HEK293 (cell line): Measurements from ENCODE around the gene MYH11.

Experiments used
- CTCF ChIA-PET: fragments of 350-600 bp; formaldehyde crosslinking; extraction: SDS; loops from one replicate; lab custom pipeline; 2021; ENCODE audit warnings: antibody characterized with exemption; lab: Yijun Ruan, JAX
- POLR2A ChIA-PET: fragments of 300-600 bp; formaldehyde crosslinking; extraction: SDS; loops from one replicate; lab custom pipeline; 2020; ENCODE audit warnings: antibody characterized with exemption, inconsistent platforms; lab: Yijun Ruan, JAX
- H3K27ac ChIP-seq: fragments of 200-500 bp; sonication (Bioruptor generic); 2 replicates; pipeline ENCODE4 v1.5.1; 2014; ENCODE audit warnings: low read depth, low read length, control low read depth, inconsistent platforms; ENCODE audit errors: extremely low read depth
- H3K36me3 ChIP-seq, 2 experiments: fragments of 200-500 bp in 1 of 2; sonication (Bioruptor generic) in 1 of 2; 1 replicate in 1 of 2; 2 replicates in 1 of 2; pipeline ENCODE4 v1.5.1; 2014 to 2017; ENCODE audit warnings: inconsistent platforms in 2 of 2, low read length in 2 of 2; ENCODE audit not compliant: control insufficient read depth in 2 of 2, insufficient read depth in 1 of 2
- H3K4me1 ChIP-seq: fragments of 200-500 bp; sonication (Bioruptor generic); 2 replicates; pipeline ENCODE4 v1.5.1; 2014; ENCODE audit warnings: mild to moderate bottlenecking, low read length, inconsistent platforms; ENCODE audit not compliant: control insufficient read depth, insufficient read depth
- H3K4me3 ChIP-seq: 2 replicates; pipeline ENCODE4 v1.5.1; 2011; ENCODE audit warnings: low read depth, mild to moderate bottlenecking, control low read depth, low read length, moderate library complexity
- H3K9me3 ChIP-seq: fragments of 200-500 bp; sonication (Bioruptor generic); 2 replicates; pipeline ENCODE4 v1.5.1; 2014; ENCODE audit warnings: low read depth, low read length, inconsistent platforms; ENCODE audit not compliant: control insufficient read depth, insufficient read depth
- ELK4 ChIP-seq: IDR thresholded peaks from 2 replicates; pipeline ENCODE4 v1.6.1; 2011; ENCODE audit warnings: mild to moderate bottlenecking, low read depth, low read length, borderline replicate concordance
- PATZ1 ChIP-seq: fragments of 450-650 bp; formaldehyde crosslinking; IDR thresholded peaks from 2 replicates; pipeline ENCODE4 v1.5.1; 2016; ENCODE audit warnings: missing biosample characterization, missing genetic modification characterization
- SP2 ChIP-seq: fragments of 450-650 bp; formaldehyde crosslinking; IDR thresholded peaks from 2 replicates; pipeline ENCODE4 v1.5.1; 2016; ENCODE audit warnings: missing biosample characterization, missing genetic modification characterization
- TCF7L2 ChIP-seq: IDR thresholded peaks from 2 replicates; pipeline ENCODE4 v1.6.1; 2011; ENCODE audit warnings: low read depth, mild to moderate bottlenecking, inconsistent platforms, low read length, moderate library complexity, borderline replicate concordance
- ZBTB1 ChIP-seq: fragments of 450-650 bp; formaldehyde crosslinking; IDR thresholded peaks from 2 replicates; pipeline ENCODE4 v1.5.1; 2016; ENCODE audit warnings: missing biosample characterization, missing genetic modification characterization
- ZFP37 ChIP-seq: fragments of 450-650 bp; formaldehyde crosslinking; IDR thresholded peaks from 2 replicates; pipeline ENCODE4 v1.5.1; 2016; ENCODE audit warnings: missing biosample characterization, missing genetic modification characterization
- ZNF155 ChIP-seq: fragments of 450-650 bp; formaldehyde crosslinking; IDR thresholded peaks from 2 replicates; pipeline ENCODE4 v1.5.1; 2016; ENCODE audit warnings: missing biosample characterization, missing genetic modification characterization
- ZNF239 ChIP-seq: fragments of 450-650 bp; formaldehyde crosslinking; IDR thresholded peaks from 2 replicates; pipeline ENCODE4 v1.5.1; 2016; ENCODE audit warnings: missing biosample characterization, missing genetic modification characterization
- ZNF335 ChIP-seq: fragments of 450-650 bp; formaldehyde crosslinking; conservative IDR thresholded peaks from 2 replicates; pipeline ENCODE4 v1.5.1; 2016; ENCODE audit warnings: missing biosample characterization, missing genetic modification characterization
- ZNF416 ChIP-seq: fragments of 450-650 bp; formaldehyde crosslinking; IDR thresholded peaks from 2 replicates; pipeline ENCODE4 v1.5.1; 2016; ENCODE audit warnings: missing biosample characterization, missing genetic modification characterization
- ZNF513 ChIP-seq: fragments of 450-650 bp; IDR thresholded peaks from 2 replicates; pipeline ENCODE4 v1.5.1; 2018; ENCODE audit warnings: missing biosample characterization, missing genetic modification characterization
- ZNF623 ChIP-seq: fragments of 450-650 bp; formaldehyde crosslinking; IDR thresholded peaks from 2 replicates; pipeline ENCODE4 v1.5.1; 2016; ENCODE audit warnings: missing biosample characterization, missing genetic modification characterization
- ZNF677 ChIP-seq: fragments of 450-650 bp; IDR thresholded peaks from 2 replicates; pipeline ENCODE4 v1.5.0; 2018; ENCODE audit warnings: missing biosample characterization, mild to moderate bottlenecking, missing genetic modification characterization, moderate library complexity

Gene MYH11

GRCh38 chr16:15757630-15758251 lies 99.1 kb downstream of the MYH11 start:
- Histone ChIP-seq H3K9me3 (no peaks in the 10 kb centered on the region), H3K27ac (no peak overlapping the region), H3K4me3 (no peak overlapping the region), H3K36me3 (no peaks in the 10 kb centered on the region), H3K4me1 (no peaks in the 10 kb centered on the region)
- POLR2A ChIA-PET: no interaction called here
- CTCF ChIA-PET: interaction anchor here (0.6 to 1.8 kb wide), 5 partner anchors 8 to 405 kb away, joined by 3 to 5 read pairs (median 3); no protein-coding TSS in a partner anchor
- TF ChIP-seq ZFP37 (tag by site-specific recombination) (no peak), ZNF239 (tag by site-specific recombination) (no peak), SP2 (tag by site-specific recombination) (no peak), ZNF677 (no peak), PATZ1 (tag by site-specific recombination) (no peak), ELK4 (no peak), ZBTB1 (tag by site-specific recombination) (no peak), ZNF155 (no peak), TCF7L2 (no peak)

GRCh38 chr16:15757077-15757386 lies 99.8 kb downstream of the MYH11 start:
- POLR2A ChIA-PET: interaction anchor here (0.6 kb wide), 1 partner anchor 56 kb away, joined by 7 read pairs; no protein-coding TSS in a partner anchor
- Histone ChIP-seq H3K4me3 (no peak overlapping the region), H3K9me3 (no peaks in the 10 kb centered on the region), H3K36me3 (no peaks in the 10 kb centered on the region), H3K27ac (no peak overlapping the region), H3K4me1 (no peaks in the 10 kb centered on the region)
- CTCF ChIA-PET: interaction anchor here (0.6 to 2.9 kb wide), 12 partner anchors 9 to 1724 kb away, joined by 3 to 11 read pairs (median 4); no protein-coding TSS in a partner anchor
- TF ChIP-seq ZNF335 (tag by site-specific recombination) (peak; percentile 42; the same call in 1 of the 2 replicates), ZNF623 (tag by site-specific recombination) (no peak)

- H3K4me3 ChIP-seq: no peak overlapping the region
- CTCF ChIA-PET: interaction anchor here (0.6 to 2.9 kb wide), 6 partner anchors 11 to 421 kb away, joined by 3 to 10 read pairs (median 4); no protein-coding TSS in a partner anchor
- TF ChIP-seq ZNF416 (tag by site-specific recombination) (no peak), ZNF513 (tag by site-specific recombination) (peak; percentile 63; the same call in 1 of the 2 replicates)
- TF ChIP-seq, all 188 proteins: peak for 1
- POLR2A ChIA-PET: no interaction called here
- Histone ChIP-seq H3K4me1 (no peaks in the 10 kb centered on the region), H3K9me3 (no peaks in the 10 kb centered on the region), H3K27ac (no peak overlapping the region), H3K36me3 (no peaks in the 10 kb centered on the region)
These were observed 101.8 kb downstream of the MYH11 start for GRCh38 chr16:15754821-15755534.
